Measurements from ENCODE around the gene TOP2B.

- no peak for TF ChIP-seq POLR2A (IDR thresholded peaks at IDR 0.05)
- TF ChIP-seq CTCF (IDR thresholded peaks at IDR 0.05) = no peak
These were observed 30.8 kb downstream of the TOP2B start for GRCh38 chr3:25633919-25634318.

All from uterus (tissue), 2 donors.